DND-41 (cell line): Measurements from ENCODE around the gene MYDGF.

Source experiments
- ATAC-seq: fragments of 200-7000 bp; cut with Tn5 transposase; 3 replicates; pipeline ENCODE4 v1.9.1; 2021; ENCODE audit warnings: low read depth; ENCODE audit not compliant: insufficient read depth
- DNase-seq: peaks from one replicate; pipeline ENCODE4 v3.0.0-alpha.2; 2020
- H2AFZ ChIP-seq: 2 replicates; pipeline ENCODE4 v1.6.0; 2012; ENCODE audit warnings: low read depth, low read length
- H3K27ac ChIP-seq: 2 replicates; pipeline ENCODE4 v1.5.1; 2012; ENCODE audit warnings: low read length, inconsistent platforms
- H3K27me3 ChIP-seq: fragments of 200-600 bp; sonication (generic); 2 replicates; pipeline ENCODE4 v1.6.0; 2012; ENCODE audit warnings: low read length, mild to moderate bottlenecking, inconsistent platforms; ENCODE audit not compliant: insufficient read depth, poor library complexity
- H3K36me3 ChIP-seq: 2 replicates; pipeline ENCODE4 v1.5.1; 2012; ENCODE audit warnings: low read length, inconsistent platforms; ENCODE audit not compliant: insufficient read depth
- H3K4me1 ChIP-seq: 2 replicates; pipeline ENCODE4 v1.5.1; 2012; ENCODE audit warnings: mild to moderate bottlenecking, low read length; ENCODE audit not compliant: insufficient read depth
- H3K4me2 ChIP-seq: 2 replicates; pipeline ENCODE4 v1.6.0; 2012; ENCODE audit warnings: mild to moderate bottlenecking, moderate library complexity, low read length, inconsistent platforms; ENCODE audit not compliant: insufficient read depth
- H3K4me3 ChIP-seq, 2 experiments: fragments of 200-600 bp in 1 of 2; shearing (Covaris generic) in 1 of 2; 2 replicates each; pipeline ENCODE4 v1.5.1; 2012 to 2016; ENCODE audit warnings: inconsistent platforms in 2 of 2, low read length in 2 of 2, mild to moderate bottlenecking in 2 of 2, low read depth in 1 of 2, moderate library complexity in 1 of 2
- H3K79me2 ChIP-seq: 2 replicates; pipeline ENCODE4 v1.6.0; 2012; ENCODE audit warnings: low read length, inconsistent platforms; ENCODE audit not compliant: insufficient read depth
- H3K9ac ChIP-seq: 2 replicates; pipeline ENCODE4 v1.6.0; 2012; ENCODE audit warnings: low read depth, mild to moderate bottlenecking, inconsistent platforms, low read length, moderate library complexity
- H3K9me3 ChIP-seq: 2 replicates; pipeline ENCODE4 v1.5.1; 2012; ENCODE audit warnings: low read length, moderate library complexity, mild to moderate bottlenecking, inconsistent platforms; ENCODE audit not compliant: insufficient read depth, severe bottlenecking
- H4K20me1 ChIP-seq: 2 replicates; pipeline ENCODE4 v1.6.0; 2012; ENCODE audit warnings: low read length; ENCODE audit not compliant: insufficient read depth
- EZH2 ChIP-seq: IDR thresholded peaks from 3 replicates; pipeline ENCODE4 v1.6.1; 2012; ENCODE audit warnings: borderline replicate concordance, low read depth, mild to moderate bottlenecking, moderate library complexity, low read length, inconsistent platforms; ENCODE audit not compliant: severe bottlenecking
- TF ChIP-seq, protein P1 (sequence below): IDR thresholded peaks from 2 replicates; pipeline ENCODE4 v1.5.1; 2012; ENCODE audit warnings: borderline replicate concordance, low read length, moderate library complexity, mild to moderate bottlenecking; ENCODE audit not compliant: poor library complexity, severe bottlenecking; ENCODE audit errors: extremely low read depth

Gene MYDGF

DNA sequence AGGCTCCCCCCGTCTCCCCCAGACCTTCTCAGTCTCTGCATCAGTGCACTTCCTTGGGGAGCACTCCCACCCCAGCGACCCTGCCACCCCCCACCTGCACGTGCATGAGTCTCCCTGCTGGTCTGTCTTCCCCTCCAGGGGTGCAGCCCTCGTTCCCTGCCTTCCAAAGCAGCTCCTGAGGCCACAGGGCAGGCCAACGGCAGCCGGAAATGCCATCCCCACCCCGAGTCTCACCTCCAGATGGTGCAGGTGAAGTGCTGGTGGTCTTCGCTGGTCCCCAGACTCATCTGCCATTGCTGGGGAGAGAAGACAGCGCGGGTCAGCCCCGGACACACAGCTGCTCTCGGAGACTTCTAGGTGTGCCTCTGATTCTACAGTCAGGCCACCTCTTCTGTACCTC is 5.5 kb downstream of the MYDGF start:
- TF ChIP-seq, protein P1, sequence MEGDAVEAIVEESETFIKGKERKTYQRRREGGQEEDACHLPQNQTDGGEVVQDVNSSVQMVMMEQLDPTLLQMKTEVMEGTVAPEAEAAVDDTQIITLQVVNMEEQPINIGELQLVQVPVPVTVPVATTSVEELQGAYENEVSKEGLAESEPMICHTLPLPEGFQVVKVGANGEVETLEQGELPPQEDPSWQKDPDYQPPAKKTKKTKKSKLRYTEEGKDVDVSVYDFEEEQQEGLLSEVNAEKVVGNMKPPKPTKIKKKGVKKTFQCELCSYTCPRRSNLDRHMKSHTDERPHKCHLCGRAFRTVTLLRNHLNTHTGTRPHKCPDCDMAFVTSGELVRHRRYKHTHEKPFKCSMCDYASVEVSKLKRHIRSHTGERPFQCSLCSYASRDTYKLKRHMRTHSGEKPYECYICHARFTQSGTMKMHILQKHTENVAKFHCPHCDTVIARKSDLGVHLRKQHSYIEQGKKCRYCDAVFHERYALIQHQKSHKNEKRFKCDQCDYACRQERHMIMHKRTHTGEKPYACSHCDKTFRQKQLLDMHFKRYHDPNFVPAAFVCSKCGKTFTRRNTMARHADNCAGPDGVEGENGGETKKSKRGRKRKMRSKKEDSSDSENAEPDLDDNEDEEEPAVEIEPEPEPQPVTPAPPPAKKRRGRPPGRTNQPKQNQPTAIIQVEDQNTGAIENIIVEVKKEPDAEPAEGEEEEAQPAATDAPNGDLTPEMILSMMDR: no peak
- TF ChIP-seq EZH2: no peak
- Histone ChIP-seq H3K79me2 (peaks cover 31% of the 10 kb centered on the region), H4K20me1 (peaks cover 22% of the 10 kb centered on the region), H3K4me1 (peaks cover 20% of the 10 kb centered on the region), H2AFZ (no peak overlapping the region), H3K27ac (no peak overlapping the region), H3K4me3 (no peak overlapping the region), H3K36me3 (peaks cover 76% of the 10 kb centered on the region), H3K9ac (no peak overlapping the region), H3K9me3 (no peaks in the 10 kb centered on the region), H3K27me3 (no peaks in the 10 kb centered on the region), H3K4me2 (no peak overlapping the region)
- no peak for ATAC-seq
- no peak for DNase-seq

DNA sequence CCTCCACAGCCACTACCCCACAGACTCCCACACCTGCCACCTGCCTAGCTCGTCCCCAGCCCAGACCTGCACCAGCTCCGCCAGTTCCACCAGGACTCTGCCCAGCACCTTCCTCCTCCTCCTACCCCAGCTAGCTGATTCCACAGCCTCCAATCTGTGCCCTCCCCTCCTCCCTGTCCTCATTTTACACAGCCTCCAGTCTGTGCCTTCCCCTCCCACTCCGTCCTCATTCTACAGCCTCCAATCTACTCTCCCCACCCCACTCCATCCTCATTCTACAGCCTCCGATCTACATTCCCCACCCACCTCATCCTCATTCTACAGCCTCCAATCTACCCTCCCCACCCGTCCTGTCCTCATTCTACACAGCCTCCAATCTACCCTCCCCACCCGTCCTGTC is 7.3 kb downstream of the MYDGF start:
- Histone ChIP-seq H4K20me1 (peaks cover 22% of the 10 kb centered on the region), H3K4me1 (0 out of 2 replicates have a peak, but pooled peaks cover 3% of the 10 kb centered on the region), H3K79me2 (peaks cover 14% of the 10 kb centered on the region), H3K9me3 (no peaks in the 10 kb centered on the region), H3K4me2 (no peak overlapping the region), H3K36me3 (peaks cover 84% of the 10 kb centered on the region), H3K27me3 (no peaks in the 10 kb centered on the region), H3K4me3 (no peak overlapping the region), H3K9ac (no peak overlapping the region), H2AFZ (no peak overlapping the region), H3K27ac (no peak overlapping the region)
- TF ChIP-seq, protein P1: no peak
- TF ChIP-seq EZH2: no peak
- ATAC-seq (no peak), DNase-seq (no peak)

- H3K79me2 ChIP-seq: peaks cover 10% of the 10 kb centered on the region
- no peak for ATAC-seq
- 0 out of 2 replicates have a peak, but pooled peaks cover 3% of the 10 kb centered on the region for H3K4me1 ChIP-seq
- H3K4me3 ChIP-seq: no peak overlapping the region
- no peaks in the 10 kb centered on the region for H3K9me3 ChIP-seq
- no peak overlapping the region for H2AFZ ChIP-seq
- peaks cover 84% of the 10 kb centered on the region for H3K36me3 ChIP-seq
- peaks cover 22% of the 10 kb centered on the region for H4K20me1 ChIP-seq
- H3K27ac ChIP-seq: no peak overlapping the region
- TF ChIP-seq, protein P1: no peak
- TF ChIP-seq EZH2: no peak
- H3K9ac ChIP-seq: no peak overlapping the region
- DNase-seq: no peak
- H3K4me2 ChIP-seq: no peak overlapping the region
- no peaks in the 10 kb centered on the region for H3K27me3 ChIP-seq
These were observed 8.0 kb downstream of the MYDGF start for GRCh38 chr19:4662020-4662695.

DNA sequence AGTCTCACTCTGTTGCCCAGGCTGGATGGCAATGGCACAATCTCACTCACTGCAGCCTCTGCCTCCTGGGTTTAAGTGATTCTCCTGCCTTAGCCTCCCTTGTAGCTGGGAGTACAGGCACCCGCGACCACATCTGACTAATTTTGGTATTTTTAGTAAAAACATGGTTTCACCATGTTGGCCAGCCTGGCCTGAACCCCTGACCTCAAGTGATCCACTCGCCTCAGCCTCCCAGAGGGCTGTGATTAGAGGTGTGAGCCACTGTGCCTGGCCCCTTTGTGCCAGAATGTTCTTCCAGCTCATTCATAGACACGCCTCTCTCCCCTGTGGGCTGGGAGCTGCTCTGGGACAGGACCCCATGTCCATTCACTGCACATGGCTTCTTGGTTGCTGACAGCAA is 9.1 kb downstream of the MYDGF start:
- Histone ChIP-seq H3K27me3 (no peaks in the 10 kb centered on the region), H3K9me3 (no peaks in the 10 kb centered on the region), H4K20me1 (peaks cover 25% of the 10 kb centered on the region), H3K4me2 (no peak overlapping the region), H2AFZ (no peak overlapping the region), H3K79me2 (peaks cover 7% of the 10 kb centered on the region), H3K4me3 (no peak overlapping the region), H3K4me1 (0 out of 2 replicates have a peak, but pooled peaks cover 3% of the 10 kb centered on the region), H3K9ac (no peak overlapping the region), H3K36me3 (peaks cover 86% of the 10 kb centered on the region), H3K27ac (no peak overlapping the region)
- TF ChIP-seq, protein P1: no peak
- TF ChIP-seq EZH2: no peak
- DNase-seq (no peak), ATAC-seq (no peak)
